GM19023 (cell line): ENCODE results near the gene DMRTC2.

Experiments used
- ATAC-seq: cut with Tn5 transposase; IDR thresholded peaks from one replicate; pipeline ENCODE4 v1.9.1; 2021; ENCODE audit warnings: mild to moderate bottlenecking, moderate library complexity; ENCODE audit not compliant: unreplicated experiment

Gene DMRTC2

GRCh38 chr19:41845051-41845590, 279 bp downstream of the DMRTC2 start:
- ATAC-seq = no peak

- no peak for ATAC-seq
Observed at GRCh38 chr19:41847351-41848105, 2.7 kb downstream of the DMRTC2 start.

GRCh38 chr19:41848666-41849065, 3.8 kb downstream of the DMRTC2 start:
- no peak for ATAC-seq

DNA sequence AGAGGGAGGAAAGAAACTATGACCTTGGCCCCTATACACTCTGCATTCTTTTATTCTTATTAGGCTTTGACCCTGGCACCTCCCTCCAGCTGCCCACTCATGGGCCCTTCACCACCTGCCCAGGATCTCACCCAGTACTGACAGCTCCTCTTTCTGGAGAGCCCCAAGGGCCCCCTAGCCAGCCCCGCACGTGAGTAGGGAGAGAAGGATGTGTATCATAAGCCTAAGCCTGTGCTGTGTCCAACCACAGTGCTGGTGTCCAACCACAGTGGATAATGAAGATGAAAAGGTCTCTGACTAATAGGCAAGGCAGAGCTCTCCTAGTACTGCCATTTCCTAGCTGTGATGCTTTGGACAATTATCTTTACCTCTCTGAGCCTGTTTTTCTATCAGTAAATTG, 4.2 kb downstream of the DMRTC2 start:
- ATAC-seq = no peak

DNA sequence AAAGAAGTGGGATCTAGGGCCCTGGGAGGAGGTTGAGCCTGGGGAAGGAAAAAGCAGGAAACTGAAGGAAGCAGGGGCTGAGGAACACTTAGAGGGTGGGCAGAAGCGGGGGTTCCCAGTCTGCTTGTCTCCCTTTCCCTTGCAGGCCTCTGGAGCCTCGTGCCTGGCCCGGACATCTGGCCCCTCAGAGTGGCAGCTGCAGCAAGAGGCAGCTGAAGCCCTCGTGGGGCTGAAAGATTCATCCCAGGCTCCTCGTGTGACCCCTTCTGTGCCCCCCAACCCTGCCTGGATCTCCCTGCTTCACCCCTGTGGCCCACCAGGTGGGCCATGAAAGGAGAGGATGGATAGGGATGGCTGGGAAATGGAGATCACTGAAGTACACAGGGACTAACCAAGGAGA, 5.5 kb downstream of the DMRTC2 start:
- no peak for ATAC-seq

GRCh38 chr19:41851456-41851855, 6.6 kb downstream of the DMRTC2 start:
- no peak for ATAC-seq

GRCh38 chr19:41853344-41853743, 8.5 kb downstream of the DMRTC2 start:
- no peak for ATAC-seq

DNA sequence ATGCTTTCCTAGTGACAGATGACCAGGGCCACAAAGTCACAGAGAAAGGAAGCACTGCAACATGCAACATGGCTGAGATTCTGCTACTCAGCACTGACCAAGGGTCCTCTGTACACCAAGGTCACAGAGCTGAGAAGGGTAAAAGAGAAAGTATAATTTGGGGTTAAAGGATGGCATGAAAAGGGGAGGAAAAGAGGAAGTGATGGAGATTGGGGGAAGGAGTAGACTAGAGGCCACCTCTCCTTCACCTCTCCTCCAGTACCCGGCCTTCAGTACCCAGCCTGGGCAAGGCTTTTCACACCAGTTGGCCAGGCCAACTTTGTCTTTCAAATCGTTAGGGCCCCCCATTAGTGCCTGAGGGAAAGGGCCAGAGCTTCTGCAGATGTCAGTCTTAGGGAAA, 8.9 kb downstream of the DMRTC2 start:
- ATAC-seq = no peak

- no peak for ATAC-seq
Observed at GRCh38 chr19:41859213-41859617, 14.4 kb downstream of the DMRTC2 start.

- peak; percentile 81 for ATAC-seq
Observed at GRCh38 chr19:41859618-41860418, 15.0 kb downstream of the DMRTC2 start, which contains the start of gene RPS19. Gene RPS19 (plus strand): TSS chr19:41860255. CDS start chr19:41860775, 520 bp downstream.

DNA sequence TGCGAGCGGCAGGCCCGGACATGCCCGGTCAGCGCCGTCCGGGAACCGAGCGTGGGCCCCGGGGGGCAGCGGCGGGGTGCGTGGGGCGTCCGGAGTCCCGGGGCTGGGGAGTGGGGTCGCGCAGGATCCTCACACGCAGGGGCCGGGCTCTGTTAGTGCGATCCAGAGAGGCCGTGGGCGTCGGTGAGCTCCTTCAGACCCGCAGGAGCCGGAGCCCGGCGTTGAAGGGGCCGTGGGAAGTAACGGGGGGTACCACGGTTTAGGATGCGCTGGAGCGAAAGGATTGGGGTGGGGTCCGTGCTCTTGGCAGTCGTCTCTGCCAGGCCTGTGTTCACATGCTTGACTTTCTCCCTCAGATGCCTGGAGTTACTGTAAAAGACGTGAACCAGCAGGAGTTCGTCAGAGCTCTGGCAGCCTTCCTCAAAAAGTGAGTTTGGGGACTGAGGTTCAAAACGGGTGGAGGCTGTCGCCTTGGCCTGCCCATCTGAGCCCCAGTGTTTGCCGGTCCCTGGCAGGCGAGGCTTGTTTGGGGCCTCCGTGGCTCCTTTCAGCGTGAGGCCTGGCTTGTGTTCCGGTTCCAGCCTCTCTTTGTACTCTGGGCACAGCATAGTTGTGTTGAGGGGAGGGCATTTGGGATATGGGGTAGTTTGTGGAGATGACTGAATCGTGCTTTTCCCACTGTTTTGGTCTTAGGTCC, 15.7 kb downstream of the DMRTC2 start:
- no peak for ATAC-seq

GRCh38 chr19:41861116-41861768, 16.4 kb downstream of the DMRTC2 start:
- ATAC-seq = no peak

DNA sequence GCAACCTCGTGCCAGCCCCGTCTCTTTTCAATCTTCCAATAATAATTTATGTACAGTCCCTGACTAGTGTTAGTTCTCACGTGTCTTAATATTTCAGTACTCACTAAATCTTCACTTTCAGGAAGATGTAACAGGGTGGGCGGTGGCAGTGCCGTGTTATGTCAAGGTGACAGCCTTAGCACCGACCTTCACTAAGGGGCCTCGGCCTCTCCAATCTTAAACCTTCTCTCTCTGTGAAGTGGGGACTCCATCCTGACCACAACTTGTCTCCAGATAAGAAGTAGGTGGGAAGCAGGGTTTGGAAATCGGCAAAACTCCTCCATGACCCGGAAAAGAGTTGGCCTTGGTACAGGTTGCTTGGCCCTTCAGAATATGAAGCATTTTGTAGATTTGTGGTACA, 17.0 kb downstream of the DMRTC2 start:
- ATAC-seq = no peak

- ATAC-seq = no peak
Observed at GRCh38 chr19:41862445-41862986, 17.7 kb downstream of the DMRTC2 start.

DNA sequence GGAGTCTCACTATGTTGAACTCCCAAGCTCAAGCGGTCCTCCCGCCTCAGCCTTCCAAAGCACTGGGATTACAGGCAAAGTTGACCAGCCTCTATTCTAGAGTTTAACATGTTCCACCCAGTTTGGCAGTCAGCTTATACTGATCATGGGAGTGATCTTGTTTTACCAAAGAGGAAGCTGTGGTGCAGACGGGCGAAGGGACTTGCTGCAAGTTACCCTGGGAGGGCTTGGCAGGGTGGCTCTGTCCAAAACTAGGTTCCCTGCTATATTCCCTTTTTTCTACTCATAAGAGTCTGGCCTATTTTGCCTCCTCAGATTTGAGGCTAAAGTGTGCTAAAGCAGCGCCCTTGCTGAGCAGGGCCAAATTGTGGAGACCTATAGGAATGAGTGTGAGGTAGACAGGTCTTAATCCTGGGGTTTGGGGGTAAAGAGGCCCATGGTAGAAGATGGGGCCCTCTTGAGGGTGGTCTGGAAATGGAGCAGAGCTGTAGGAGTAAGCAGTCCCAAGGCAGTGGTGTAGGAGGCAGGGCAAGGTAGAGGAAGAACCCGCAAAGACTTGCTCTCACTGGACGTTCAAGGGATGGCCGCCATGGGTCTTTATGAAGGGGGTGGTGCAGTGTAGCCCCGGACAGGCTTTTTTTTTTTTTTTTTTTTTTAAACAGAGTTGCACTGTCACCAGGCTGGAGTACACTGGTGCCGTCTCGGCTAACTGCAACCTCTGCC, 18.5 kb downstream of the DMRTC2 start:
- no peak for ATAC-seq

GRCh38 chr19:41864374-41864773, 19.5 kb downstream of the DMRTC2 start:
- ATAC-seq = no peak

DNA sequence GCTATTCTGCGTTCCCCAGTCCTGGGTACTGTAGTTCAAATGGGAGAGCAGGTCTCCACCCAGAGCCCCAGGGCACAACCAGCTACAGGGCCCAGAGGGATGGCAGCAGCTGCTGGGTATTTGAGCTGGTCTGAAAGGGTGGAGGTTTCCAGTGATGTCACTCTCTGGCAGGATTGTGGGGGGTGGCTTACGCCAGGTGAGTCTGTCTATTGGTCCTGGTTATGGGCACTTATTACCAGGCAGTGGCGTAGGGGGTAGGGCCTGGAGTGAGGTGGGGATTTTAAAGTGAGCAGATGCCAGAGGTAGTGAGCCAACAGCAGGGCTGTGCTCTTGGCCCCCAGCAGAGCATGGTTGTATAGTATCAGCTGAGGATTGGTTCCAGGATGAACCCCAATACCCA, 21.4 kb downstream of the DMRTC2 start:
- no peak for ATAC-seq

GRCh38 chr19:41868120-41868988, 23.5 kb downstream of the DMRTC2 start:
- ATAC-seq = no peak

DNA sequence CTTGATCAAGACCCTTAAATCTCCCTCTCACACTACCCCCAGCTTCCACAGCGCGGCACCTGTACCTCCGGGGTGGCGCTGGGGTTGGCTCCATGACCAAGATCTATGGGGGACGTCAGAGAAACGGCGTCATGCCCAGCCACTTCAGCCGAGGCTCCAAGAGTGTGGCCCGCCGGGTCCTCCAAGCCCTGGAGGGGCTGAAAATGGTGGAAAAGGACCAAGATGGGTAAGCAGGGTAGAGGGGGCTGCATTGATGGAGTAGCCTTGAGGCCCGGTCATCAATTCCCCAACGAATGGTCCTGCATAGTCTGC, 24.1 kb downstream of the DMRTC2 start:
- ATAC-seq = no peak
